Epithelial cell of proximal tubule (primary cell): ENCODE measurements around the gene PANK4. TPM values are rescaled to one million over a fixed set of nuclear protein-coding genes. Genes with fewer than 3 reads are reported as not detected.
"Not testable (repeated sequence)": the region's sequence is repeated elsewhere in the genome, so short reads cannot be mapped to it uniquely, and the experiment has no call there.

Source experiments
- DNase-seq: peaks from one replicate; pipeline ENCODE4 v3.0.0-alpha.2; 2011; ENCODE audit warnings: low read depth
- H3K4me3 ChIP-seq: 2 replicates; pipeline ENCODE4 v1.5.1; 2011; ENCODE audit warnings: low read depth, mild to moderate bottlenecking, low read length
- total RNA-seq: library from RNA; depleted of rRNA; stranded (reverse); fragments of >200 nt; gene quantifications from 2 replicates; pipeline ENCODE4 v1.2.3, GENCODE V29; 2015
- TF ChIP-seq, protein P1 (sequence below): conservative IDR thresholded peaks from 2 replicates; pipeline ENCODE4 v1.5.1; 2012; ENCODE audit warnings: low read depth, mild to moderate bottlenecking, low read length

PANK4 gene
- total RNA-seq, 1 donor from 2014 or later, result 29.8 TPM

- TF ChIP-seq, protein P1, sequence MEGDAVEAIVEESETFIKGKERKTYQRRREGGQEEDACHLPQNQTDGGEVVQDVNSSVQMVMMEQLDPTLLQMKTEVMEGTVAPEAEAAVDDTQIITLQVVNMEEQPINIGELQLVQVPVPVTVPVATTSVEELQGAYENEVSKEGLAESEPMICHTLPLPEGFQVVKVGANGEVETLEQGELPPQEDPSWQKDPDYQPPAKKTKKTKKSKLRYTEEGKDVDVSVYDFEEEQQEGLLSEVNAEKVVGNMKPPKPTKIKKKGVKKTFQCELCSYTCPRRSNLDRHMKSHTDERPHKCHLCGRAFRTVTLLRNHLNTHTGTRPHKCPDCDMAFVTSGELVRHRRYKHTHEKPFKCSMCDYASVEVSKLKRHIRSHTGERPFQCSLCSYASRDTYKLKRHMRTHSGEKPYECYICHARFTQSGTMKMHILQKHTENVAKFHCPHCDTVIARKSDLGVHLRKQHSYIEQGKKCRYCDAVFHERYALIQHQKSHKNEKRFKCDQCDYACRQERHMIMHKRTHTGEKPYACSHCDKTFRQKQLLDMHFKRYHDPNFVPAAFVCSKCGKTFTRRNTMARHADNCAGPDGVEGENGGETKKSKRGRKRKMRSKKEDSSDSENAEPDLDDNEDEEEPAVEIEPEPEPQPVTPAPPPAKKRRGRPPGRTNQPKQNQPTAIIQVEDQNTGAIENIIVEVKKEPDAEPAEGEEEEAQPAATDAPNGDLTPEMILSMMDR, result no peak
- DNase-seq, result no peak
- H3K4me3 ChIP-seq, result no peak overlapping the region
Observed at GRCh38 chr1:2465371-2466269, 60.8 kb downstream of the PANK4 start.

GRCh38 chr1:2463396-2463795, 63.0 kb downstream of the PANK4 start:
- TF ChIP-seq, protein P1, result no peak
- no peak for DNase-seq
- H3K4me3 ChIP-seq, result no peak overlapping the region

DNA sequence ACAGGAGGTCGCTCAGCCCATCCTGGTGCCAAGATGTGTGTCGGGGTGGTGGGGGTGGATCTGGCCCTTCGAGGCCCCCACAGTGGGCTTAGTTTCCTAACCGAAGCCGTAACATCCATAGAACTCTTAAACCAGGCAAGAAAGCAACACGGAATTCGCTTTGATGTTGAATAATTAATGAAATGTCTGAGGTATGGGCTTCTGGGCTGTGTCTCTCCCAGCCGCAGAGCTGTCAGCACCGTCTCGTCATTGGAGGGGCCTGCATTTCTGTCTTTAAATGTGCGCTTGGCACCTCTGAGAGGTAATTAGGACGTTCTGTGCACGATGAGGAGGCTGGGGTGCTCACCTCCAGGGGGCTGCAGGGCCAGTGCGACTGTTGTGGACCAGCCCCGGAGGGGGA, 63.6 kb downstream of the PANK4 start:
- TF ChIP-seq, protein P1, result no peak
- no peak for DNase-seq
- H3K4me3 ChIP-seq, result no peak overlapping the region

GRCh38 chr1:2460996-2461751, 65.2 kb downstream of the PANK4 start:
- no peak for DNase-seq
- TF ChIP-seq, protein P1, result no peak
- H3K4me3 ChIP-seq, result no peak overlapping the region

DNA sequence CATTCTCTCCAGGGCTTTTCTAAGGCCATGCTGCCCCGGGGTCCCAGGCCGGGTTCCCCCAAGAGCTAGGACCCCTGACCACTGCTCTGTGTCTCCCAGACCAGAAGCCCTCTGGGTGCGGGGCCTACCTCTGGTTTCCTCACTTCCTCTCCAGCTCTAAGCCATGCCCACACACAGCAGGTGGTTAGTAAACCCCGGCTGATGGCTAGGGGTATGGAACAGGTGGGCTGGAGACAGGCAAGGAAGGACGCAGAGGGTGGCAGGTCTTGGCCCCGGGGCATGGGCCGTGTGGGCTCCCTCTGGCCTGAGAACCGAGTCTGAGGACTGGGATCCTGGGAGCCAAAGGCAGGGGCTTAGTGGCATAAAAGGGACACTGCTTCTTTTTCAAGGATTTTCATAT, 66.2 kb downstream of the PANK4 start:
- no peak for DNase-seq
- TF ChIP-seq, protein P1, result no peak
- no peak overlapping the region for H3K4me3 ChIP-seq

DNA sequence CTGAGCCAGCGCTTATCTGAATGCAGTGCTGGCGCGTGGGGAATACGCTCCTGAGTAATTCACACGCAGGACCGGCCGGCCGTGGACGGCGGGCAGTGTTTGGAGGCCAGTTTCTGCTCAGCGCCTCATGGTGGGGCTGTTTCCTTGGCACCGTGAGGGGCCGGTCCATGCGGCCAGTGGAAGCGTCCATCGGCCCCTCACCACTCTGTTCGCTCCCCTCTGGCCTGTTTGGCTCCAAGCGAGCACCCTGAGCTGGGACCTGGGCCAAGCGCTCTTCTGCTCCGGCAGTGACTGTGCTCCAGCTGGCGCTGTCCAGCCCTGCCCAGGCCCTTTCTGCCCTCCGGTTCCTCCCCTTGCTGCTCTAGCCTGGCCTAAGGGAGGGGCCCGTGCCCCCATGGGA, 66.6 kb downstream of the PANK4 start:
- TF ChIP-seq, protein P1, result peak; percentile 53
- DNase-seq, result no peak
- H3K4me3 ChIP-seq, result no peak overlapping the region

DNA sequence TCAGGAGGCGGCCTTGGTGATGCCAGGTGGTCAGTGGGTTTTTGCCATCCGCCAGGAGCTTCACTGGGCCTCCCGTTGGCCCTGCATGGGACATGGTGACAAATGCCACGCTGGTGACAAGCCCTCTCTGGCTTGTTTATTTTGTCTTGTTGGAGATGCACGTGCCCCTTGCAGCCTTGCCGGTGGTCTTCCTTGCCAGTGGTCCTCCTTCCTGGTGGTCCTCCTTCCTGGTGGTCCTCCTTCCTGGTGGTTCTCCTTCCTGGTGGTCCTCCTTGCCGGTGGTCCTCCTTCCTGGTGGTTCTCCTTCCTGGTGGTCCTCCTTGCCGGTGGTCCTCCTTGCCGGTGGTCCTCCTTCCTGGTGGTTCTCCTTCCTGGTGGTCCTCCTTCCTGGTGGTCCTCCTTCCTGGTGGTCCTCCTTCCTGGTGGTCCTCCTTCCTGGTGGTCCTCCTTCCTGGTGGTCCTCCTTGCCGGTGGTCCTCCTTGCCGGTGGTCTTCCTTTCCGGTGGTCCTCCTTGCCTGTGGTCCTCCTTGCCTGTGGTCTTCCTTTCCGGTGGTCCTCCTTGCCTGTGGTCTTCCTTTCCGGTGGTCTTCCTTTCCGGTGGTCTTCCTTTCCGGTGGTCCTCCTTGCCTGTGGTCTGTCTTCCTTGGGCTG, 67.2 kb downstream of the PANK4 start:
- not testable (repeated sequence) for H3K4me3 ChIP-seq, DNase-seq
